Type B pancreatic cell (in vitro differentiated cells): ENCODE measurements around the gene HSF2BP. TPM values are rescaled to one million over a fixed set of nuclear protein-coding genes. Genes with fewer than 3 reads are reported as not detected.
"Not testable (repeated sequence)": the region's sequence is repeated elsewhere in the genome, so short reads cannot be mapped to it uniquely, and the experiment has no call there.

Experiments used
- DNase-seq: peaks from one replicate; pipeline ENCODE4 v3.0.0; 2021; ENCODE audit warnings: mixed read lengths; ENCODE audit not compliant: unreplicated experiment; ENCODE audit errors: extremely low spot score
- H3K27ac Mint-ChIP-seq: 2 replicates; pipeline ENCODE4 v1.8.0; 2021; ENCODE audit warnings: mild to moderate bottlenecking, mixed read lengths
- H3K27me3 Mint-ChIP-seq: 2 replicates; pipeline ENCODE4 v1.8.0; 2021; ENCODE audit warnings: mixed read lengths
- H3K36me3 Mint-ChIP-seq: 2 replicates; pipeline ENCODE4 v1.8.0; 2021; ENCODE audit warnings: mixed read lengths
- H3K4me1 Mint-ChIP-seq: one replicate; pipeline ENCODE4 v1.8.0; 2021; ENCODE audit warnings: mixed read lengths; ENCODE audit not compliant: unreplicated experiment
- H3K4me3 Mint-ChIP-seq: 2 replicates; pipeline ENCODE4 v1.8.0; 2021; ENCODE audit warnings: mild to moderate bottlenecking, mixed read lengths
- H3K9me3 Mint-ChIP-seq: 2 replicates; pipeline ENCODE4 v1.8.0; 2021; ENCODE audit warnings: mixed read lengths
- CTCF ChIP-seq: fragments of 200-600 bp; sonication (generic); conservative IDR thresholded peaks from 2 replicates; pipeline ENCODE4 v1.5.0; 2021; ENCODE audit warnings: antibody characterized with exemption, mild to moderate bottlenecking
- total RNA-seq: library from RNA; stranded (reverse); gene quantifications from 2 replicates; pipeline ENCODE4 v1.2.1, GENCODE V29; 2021; ENCODE audit warnings: low replicate concordance

HSF2BP gene
- total RNA-seq, 1 donor from 2014 or later = 1.3 TPM

- Mint-ChIP-seq H3K9me3 (no peaks in the 10 kb centered on the region), H3K27ac (no peak overlapping the region), H3K27me3 (no peaks in the 10 kb centered on the region), H3K4me3 (no peak overlapping the region), H3K36me3 (no peaks in the 10 kb centered on the region), H3K4me1 (peaks cover 11% of the 10 kb centered on the region)
- TF ChIP-seq CTCF = no peak
- DNase-seq = no peak
Measured at GRCh38 chr21:43701936-43702784, 42.9 kb upstream of the HSF2BP start.

- Mint-ChIP-seq H3K36me3 (peaks cover 8% of the 10 kb centered on the region), H3K4me3 (no peak overlapping the region), H3K9me3 (no peaks in the 10 kb centered on the region), H3K4me1 (peaks cover 11% of the 10 kb centered on the region), H3K27ac (no peak overlapping the region), H3K27me3 (no peaks in the 10 kb centered on the region)
- no peak for DNase-seq
- no peak for TF ChIP-seq CTCF
Measured at GRCh38 chr21:43699933-43700599, 40.8 kb upstream of the HSF2BP start.

GRCh38 chr21:43699492-43699777, 40.1 kb upstream of the HSF2BP start:
- H3K27me3 Mint-ChIP-seq, H3K4me3 Mint-ChIP-seq, H3K9me3 Mint-ChIP-seq, H3K36me3 Mint-ChIP-seq, H3K27ac Mint-ChIP-seq, DNase-seq: not testable (repeated sequence)
- peaks cover 11% of the 10 kb centered on the region for H3K4me1 Mint-ChIP-seq

- H3K4me1 Mint-ChIP-seq = peaks cover 5% of the 10 kb centered on the region
- no peak for TF ChIP-seq CTCF
- no peaks in the 10 kb centered on the region for H3K9me3 Mint-ChIP-seq
- H3K4me3 Mint-ChIP-seq = no peak overlapping the region
- DNase-seq = no peak
- no peak overlapping the region for H3K27ac Mint-ChIP-seq
- peaks cover 12% of the 10 kb centered on the region for H3K36me3 Mint-ChIP-seq
- H3K27me3 Mint-ChIP-seq = no peaks in the 10 kb centered on the region
Measured at GRCh38 chr21:43697758-43698643, 38.7 kb upstream of the HSF2BP start.

- Mint-ChIP-seq H3K4me1 (no peaks in the 10 kb centered on the region), H3K4me3 (no peak overlapping the region), H3K27ac (no peak overlapping the region), H3K27me3 (no peaks in the 10 kb centered on the region), H3K9me3 (no peaks in the 10 kb centered on the region), H3K36me3 (peaks cover 12% of the 10 kb centered on the region)
- no peak for TF ChIP-seq CTCF
- DNase-seq = no peak
Measured at GRCh38 chr21:43696214-43696613, 36.9 kb upstream of the HSF2BP start.
